Muscle of arm (tissue), 12 donors: ENCODE measurements around the gene LRMDA. TPM values are rescaled to one million over a fixed set of nuclear protein-coding genes. Genes with fewer than 3 reads are reported as not detected.

ENCODE experiments used
- DNase-seq: peaks from one replicate; pipeline ENCODE4 v3.0.0-alpha.2; 2013
- polyA plus RNA-seq, 12 donors: library from polyadenylated mRNA; unstranded; fragments of 120-200 nt; gene quantifications; one replicate each; pipeline ENCODE4 v1.2.1, GENCODE V29; 2013; ENCODE audit not compliant: insufficient read length in 12 of 12

Gene LRMDA
- polyA plus RNA-seq, 12 donors: 3.5 to 6.7 (median 5.2) TPM; not detected in 2

GRCh38 chr10:76547352-76547972 lies 1116.0 kb downstream of the LRMDA start:
- peak; percentile 84 for DNase-seq

GRCh38 chr10:76548716-76549115 lies 1117.3 kb downstream of the LRMDA start:
- DNase-seq: peak; percentile 64

GRCh38 chr10:76549171-76549570 lies 1117.7 kb downstream of the LRMDA start:
- no peak for DNase-seq

- DNase-seq: no peak
Observed at GRCh38 chr10:76550806-76551205, 1119.4 kb downstream of the LRMDA start.

- no peak for DNase-seq
Observed at GRCh38 chr10:76552091-76552873, 1120.9 kb downstream of the LRMDA start.

GRCh38 chr10:76553263-76554032 lies 1122.0 kb downstream of the LRMDA start:
- DNase-seq: no peak

GRCh38 chr10:76554033-76554408 lies 1122.6 kb downstream of the LRMDA start:
- no peak for DNase-seq

GRCh38 chr10:76554478-76554877 lies 1123.1 kb downstream of the LRMDA start:
- no peak for DNase-seq

- DNase-seq: no peak
Observed at GRCh38 chr10:76555067-76555670, 1123.7 kb downstream of the LRMDA start.

- DNase-seq: no peak
Observed at GRCh38 chr10:76557366-76557765, 1125.9 kb downstream of the LRMDA start.

GRCh38 chr10:76558586-76558985 lies 1127.2 kb downstream of the LRMDA start:
- DNase-seq: no peak

GRCh38 chr10:76558996-76559891 lies 1127.8 kb downstream of the LRMDA start:
- no peak for DNase-seq

- DNase-seq: no peak
Observed at GRCh38 chr10:76559892-76560220, 1128.4 kb downstream of the LRMDA start.

GRCh38 chr10:76560338-76560737 lies 1128.9 kb downstream of the LRMDA start:
- DNase-seq: no peak

- DNase-seq: no peak
Observed at GRCh38 chr10:76563286-76563685, 1131.9 kb downstream of the LRMDA start.

GRCh38 chr10:76572021-76572420 lies 1140.6 kb downstream of the LRMDA start:
- DNase-seq: no peak

GRCh38 chr10:76576276-76576962 lies 1145.0 kb downstream of the LRMDA start:
- no peak for DNase-seq

- DNase-seq: no peak
Observed at GRCh38 chr10:76577455-76577854, 1146.0 kb downstream of the LRMDA start.

GRCh38 chr10:76581506-76582256 lies 1150.3 kb downstream of the LRMDA start:
- DNase-seq: peak; percentile 35

GRCh38 chr10:76582531-76582930 lies 1151.1 kb downstream of the LRMDA start:
- no peak for DNase-seq
